Erythroblast (primary cell): ENCODE measurements around the gene TXNRD3.

Experiments used
- GATA1 ChIP-seq: IDR thresholded peaks from 2 replicates; pipeline ENCODE4 v1.6.1; 2011; ENCODE audit warnings: low read depth, mild to moderate bottlenecking, control low read depth, low read length, moderate library complexity
- POLR2A ChIP-seq: IDR thresholded peaks from 2 replicates; pipeline ENCODE4 v1.6.1; 2011; ENCODE audit warnings: mild to moderate bottlenecking, low read length

DNA sequence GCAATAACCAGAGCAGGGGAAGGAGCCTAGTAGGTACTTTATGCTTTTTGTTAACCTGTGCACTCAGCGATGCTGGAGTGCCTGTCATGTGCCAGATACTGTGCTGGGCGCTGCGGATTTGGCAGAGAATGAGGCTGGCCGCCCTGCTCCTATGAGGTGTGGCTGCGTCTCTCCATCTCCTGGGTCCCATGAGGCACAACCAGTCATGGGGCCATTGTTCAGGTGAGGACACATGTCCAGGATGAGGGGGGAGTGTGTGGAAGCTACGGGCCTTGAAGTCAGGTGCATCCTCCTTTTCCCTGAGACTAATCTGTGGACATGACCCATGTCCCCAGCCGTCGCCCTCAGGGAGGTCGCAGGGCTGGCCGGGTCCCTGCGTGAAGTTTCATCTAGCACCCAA, 963 bp upstream of the TXNRD3 start:
- TF ChIP-seq POLR2A (no peak), GATA1 (no peak)
